OCI-LY1 (cell line): ENCODE results near the gene MX2.

Source experiments
- H2AFZ ChIP-seq: fragments of 200-600 bp; sonication (generic), shearing (Covaris generic); 2 replicates; pipeline ENCODE4 v1.6.0; 2014; ENCODE audit warnings: antibody characterized with exemption, mild to moderate bottlenecking, low read length
- H3F3A ChIP-seq: fragments of 200-600 bp; sonication (generic), shearing (Covaris generic); 2 replicates; pipeline ENCODE4 v1.6.0; 2014; ENCODE audit warnings: mild to moderate bottlenecking, antibody characterized with exemption, low read length, moderate library complexity; ENCODE audit not compliant: insufficient read depth
- H3K27ac ChIP-seq: fragments of 200-600 bp; sonication (generic); 2 replicates; pipeline ENCODE4 v1.5.1; 2014; ENCODE audit warnings: low read length, mixed run types, mild to moderate bottlenecking, low read depth; ENCODE audit not compliant: poor library complexity, severe bottlenecking
- H3K27me3 ChIP-seq: fragments of 200-600 bp; sonication (generic); 2 replicates; pipeline ENCODE4 v1.6.0; 2014; ENCODE audit warnings: antibody characterized with exemption, mild to moderate bottlenecking, low read length, moderate library complexity; ENCODE audit not compliant: insufficient read depth
- H3K36me3 ChIP-seq: fragments of 200-600 bp; sonication (generic); 2 replicates; pipeline ENCODE4 v1.6.1; 2014; ENCODE audit warnings: mild to moderate bottlenecking, antibody characterized with exemption, low read length, moderate library complexity, mixed read lengths; ENCODE audit not compliant: insufficient read depth
- H3K4me1 ChIP-seq: fragments of 200-600 bp; sonication (generic); 2 replicates; pipeline ENCODE4 v1.5.1; 2014; ENCODE audit warnings: mild to moderate bottlenecking, low read length, moderate library complexity; ENCODE audit not compliant: insufficient read depth, severe bottlenecking
- H3K4me2 ChIP-seq: fragments of 200-600 bp; sonication (generic), shearing (Covaris generic); 2 replicates; pipeline ENCODE4 v1.6.1; 2014; ENCODE audit warnings: low read length
- H3K4me3 ChIP-seq: fragments of 200-600 bp; sonication (generic); 2 replicates; pipeline ENCODE4 v1.5.1; 2014; ENCODE audit warnings: low read length, low read depth, mild to moderate bottlenecking, mixed read lengths; ENCODE audit not compliant: poor library complexity, severe bottlenecking
- H3K79me2 ChIP-seq: fragments of 200-600 bp; shearing (Covaris generic); 2 replicates; pipeline ENCODE4 v1.6.1; 2016; ENCODE audit warnings: mixed run types, low read length, mixed read lengths; ENCODE audit not compliant: insufficient read depth
- H3K9ac ChIP-seq: fragments of 200-600 bp; sonication (generic), shearing (Covaris generic); 2 replicates; pipeline ENCODE4 v1.6.1; 2014; ENCODE audit warnings: mild to moderate bottlenecking, low read length, mixed read lengths
- H3K9me2 ChIP-seq: fragments of 200-600 bp; sonication (generic), shearing (Covaris generic); 2 replicates; pipeline ENCODE4 v1.6.1; 2014; ENCODE audit warnings: low read depth, mild to moderate bottlenecking, low read length, mixed read lengths
- H3K9me3 ChIP-seq: fragments of 200-600 bp; shearing (Covaris generic); 2 replicates; pipeline ENCODE4 v1.6.1; 2014; ENCODE audit warnings: low read length, mixed read lengths
- H4K20me1 ChIP-seq: fragments of 200-600 bp; sonication (generic), shearing (Covaris generic); 2 replicates; pipeline ENCODE4 v1.6.0; 2016; ENCODE audit warnings: mild to moderate bottlenecking, low read length; ENCODE audit not compliant: insufficient read depth
- EZH2 ChIP-seq: fragments of 200-600 bp; sonication (generic), shearing (Covaris generic); IDR thresholded peaks from 2 replicates; pipeline ENCODE4 v1.8.0; 2017; ENCODE audit warnings: borderline replicate concordance, mixed run types, mild to moderate bottlenecking, antibody characterized with exemption, low read length, moderate library complexity, mixed read lengths
- TF ChIP-seq, protein P1 (sequence below): fragments of 200-600 bp; sonication (generic), shearing (Covaris generic); IDR thresholded peaks from 2 replicates; pipeline ENCODE4 v1.5.1; 2017; ENCODE audit warnings: mild to moderate bottlenecking, antibody characterized with exemption, low read length, moderate library complexity, mixed read lengths

Gene MX2

DNA sequence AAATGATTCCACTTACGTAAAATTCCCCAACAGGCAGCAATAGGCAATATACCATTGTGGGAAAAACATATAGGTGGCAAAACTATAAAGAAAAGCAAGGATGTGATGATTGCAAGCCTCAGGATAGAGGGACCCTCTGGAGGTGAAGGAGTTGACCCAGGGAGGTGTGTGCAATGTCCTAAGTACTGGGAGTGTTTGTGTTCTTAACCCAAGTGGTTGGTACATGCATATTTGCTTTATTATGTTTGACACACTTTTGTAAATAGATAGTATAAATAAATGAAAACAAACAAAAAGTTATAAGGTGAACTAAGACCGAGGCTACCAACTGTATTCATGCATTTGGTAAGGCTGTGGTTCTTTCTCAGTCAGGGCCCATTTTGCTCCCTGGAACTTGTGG is 71.7 kb downstream of the MX2 start:
- no peak overlapping the region for H2AFZ ChIP-seq
- peaks cover 71% of the 10 kb centered on the region for H3K36me3 ChIP-seq
- H3F3A ChIP-seq: no peaks in the 10 kb centered on the region
- TF ChIP-seq, protein P1, sequence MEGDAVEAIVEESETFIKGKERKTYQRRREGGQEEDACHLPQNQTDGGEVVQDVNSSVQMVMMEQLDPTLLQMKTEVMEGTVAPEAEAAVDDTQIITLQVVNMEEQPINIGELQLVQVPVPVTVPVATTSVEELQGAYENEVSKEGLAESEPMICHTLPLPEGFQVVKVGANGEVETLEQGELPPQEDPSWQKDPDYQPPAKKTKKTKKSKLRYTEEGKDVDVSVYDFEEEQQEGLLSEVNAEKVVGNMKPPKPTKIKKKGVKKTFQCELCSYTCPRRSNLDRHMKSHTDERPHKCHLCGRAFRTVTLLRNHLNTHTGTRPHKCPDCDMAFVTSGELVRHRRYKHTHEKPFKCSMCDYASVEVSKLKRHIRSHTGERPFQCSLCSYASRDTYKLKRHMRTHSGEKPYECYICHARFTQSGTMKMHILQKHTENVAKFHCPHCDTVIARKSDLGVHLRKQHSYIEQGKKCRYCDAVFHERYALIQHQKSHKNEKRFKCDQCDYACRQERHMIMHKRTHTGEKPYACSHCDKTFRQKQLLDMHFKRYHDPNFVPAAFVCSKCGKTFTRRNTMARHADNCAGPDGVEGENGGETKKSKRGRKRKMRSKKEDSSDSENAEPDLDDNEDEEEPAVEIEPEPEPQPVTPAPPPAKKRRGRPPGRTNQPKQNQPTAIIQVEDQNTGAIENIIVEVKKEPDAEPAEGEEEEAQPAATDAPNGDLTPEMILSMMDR: no peak
- no peak for TF ChIP-seq EZH2
- H3K27me3 ChIP-seq: no peaks in the 10 kb centered on the region
- H3K4me3 ChIP-seq: no peak overlapping the region
- no peak overlapping the region for H3K27ac ChIP-seq
- no peaks in the 10 kb centered on the region for H4K20me1 ChIP-seq
- no peak overlapping the region for H3K9ac ChIP-seq
- H3K9me3 ChIP-seq: peaks cover 12% of the 10 kb centered on the region
- no peak overlapping the region for H3K4me2 ChIP-seq
- H3K4me1 ChIP-seq: peaks cover 17% of the 10 kb centered on the region
- no peaks in the 10 kb centered on the region for H3K79me2 ChIP-seq
- no peaks in the 10 kb centered on the region for H3K9me2 ChIP-seq

DNA sequence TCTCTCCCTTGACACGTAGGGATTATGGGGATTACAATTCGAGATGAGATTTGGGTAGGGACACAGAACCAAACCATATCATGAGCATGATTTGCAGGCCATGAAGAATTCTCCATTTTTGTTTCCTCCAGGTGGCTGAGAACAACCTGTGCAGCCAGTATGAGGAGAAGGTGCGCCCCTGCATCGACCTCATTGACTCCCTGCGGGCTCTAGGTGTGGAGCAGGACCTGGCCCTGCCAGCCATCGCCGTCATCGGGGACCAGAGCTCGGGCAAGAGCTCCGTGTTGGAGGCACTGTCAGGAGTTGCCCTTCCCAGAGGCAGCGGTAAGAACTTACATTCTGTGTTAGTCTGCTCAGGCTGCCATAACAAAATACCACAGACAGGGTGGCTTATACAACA is 73.9 kb downstream of the MX2 start:
- Histone ChIP-seq H3K9me2 (no peaks in the 10 kb centered on the region), H3F3A (no peaks in the 10 kb centered on the region), H3K27me3 (no peaks in the 10 kb centered on the region), H3K27ac (no peak overlapping the region), H3K79me2 (no peaks in the 10 kb centered on the region), H3K4me1 (peaks cover 14% of the 10 kb centered on the region), H3K9ac (no peak overlapping the region), H3K4me2 (no peak overlapping the region), H2AFZ (no peak overlapping the region), H3K4me3 (no peak overlapping the region), H4K20me1 (no peaks in the 10 kb centered on the region), H3K9me3 (peaks cover 12% of the 10 kb centered on the region), H3K36me3 (peaks cover 77% of the 10 kb centered on the region)
- TF ChIP-seq, protein P1: no peak
- TF ChIP-seq EZH2: no peak

DNA sequence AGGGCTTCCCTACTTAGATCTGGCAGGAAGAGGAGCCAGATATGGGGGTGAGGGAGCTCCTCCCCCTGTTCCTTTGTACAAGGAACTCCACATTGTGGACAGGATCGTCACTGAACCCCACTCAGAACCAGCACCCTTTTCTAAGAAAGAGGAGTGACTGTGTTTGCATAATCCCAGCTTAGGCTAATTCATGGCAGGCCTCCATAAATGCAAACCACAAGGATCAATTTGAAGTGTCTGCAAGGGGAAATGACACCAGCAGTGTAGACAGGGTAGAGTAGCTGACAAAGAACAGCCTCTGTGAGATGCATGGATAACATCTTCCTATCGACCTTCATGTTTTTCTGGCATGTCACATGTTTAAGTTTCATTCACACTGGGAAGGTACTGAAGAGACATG is 75.9 kb downstream of the MX2 start:
- Histone ChIP-seq H3K9me2 (no peaks in the 10 kb centered on the region), H3K4me3 (no peak overlapping the region), H3K27ac (no peak overlapping the region), H3K9me3 (peaks cover 12% of the 10 kb centered on the region), H3K4me1 (no peaks in the 10 kb centered on the region), H3F3A (no peaks in the 10 kb centered on the region), H3K4me2 (no peak overlapping the region), H4K20me1 (no peaks in the 10 kb centered on the region), H2AFZ (no peak overlapping the region), H3K27me3 (no peaks in the 10 kb centered on the region), H3K36me3 (peaks cover 87% of the 10 kb centered on the region), H3K79me2 (no peaks in the 10 kb centered on the region), H3K9ac (no peak overlapping the region)
- TF ChIP-seq, protein P1: no peak
